ENCODE results near the gene C12orf42. TPM values are rescaled to one million over a fixed set of nuclear protein-coding genes. Genes with fewer than 3 reads are reported as not detected.

Gene C12orf42
- total RNA-seq, 3 donors from 2014 or later = 0.46 to 0.50 (median 0.49) TPM

DNA sequence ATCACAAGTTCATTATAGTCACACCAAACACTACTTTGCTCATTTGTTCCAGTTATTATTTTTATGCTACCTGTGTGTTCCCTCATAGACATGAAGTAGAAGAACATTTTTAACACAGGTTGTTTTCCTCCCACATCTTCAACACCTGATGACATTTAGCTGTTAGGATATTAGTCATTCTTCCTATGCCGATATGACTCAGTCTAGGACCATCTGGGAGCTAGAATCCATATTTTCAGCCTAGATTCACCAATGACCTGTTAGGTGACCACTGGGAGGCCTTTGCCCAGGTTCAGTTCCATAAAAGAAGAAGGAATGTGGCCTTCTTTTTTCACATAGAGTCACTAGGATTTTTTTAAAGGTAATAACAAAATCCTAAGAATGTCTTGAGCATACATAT, 222.8 kb downstream of the C12orf42 start:
- Mint-ChIP-seq H3K4me3 (no peak overlapping the region), H3K27me3 (ENCODE audit: low read depth) (no peaks in the 10 kb centered on the region), H3K36me3 (ENCODE audit: insufficient read depth) (no peaks in the 10 kb centered on the region), H3K9me3 (no peaks in the 10 kb centered on the region), H3K4me1 (ENCODE audit: low read depth) (peaks cover 11% of the 10 kb centered on the region)
- no peak for ATAC-seq
- no peak for DNase-seq

DNA sequence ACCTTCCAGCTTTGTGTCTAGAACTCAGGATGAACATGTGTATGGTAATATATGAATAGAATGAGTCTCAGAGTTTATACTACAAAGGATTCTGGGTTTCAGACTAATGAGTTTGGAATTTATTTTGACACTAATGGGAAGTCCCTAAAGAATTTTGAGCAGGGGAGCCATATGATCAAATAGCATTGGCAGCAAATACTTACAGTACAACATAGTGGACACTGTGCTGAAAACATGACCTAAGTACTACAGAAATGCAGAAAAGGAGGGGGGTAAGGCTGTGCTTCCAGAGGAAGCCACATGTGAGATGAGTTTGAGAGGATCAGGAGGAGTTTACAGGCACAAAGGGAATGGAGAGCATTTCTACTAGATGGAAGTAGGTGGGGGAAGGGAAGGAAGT, 225.8 kb downstream of the C12orf42 start:
- Mint-ChIP-seq H3K27me3 (ENCODE audit: low read depth) (no peaks in the 10 kb centered on the region), H3K36me3 (ENCODE audit: insufficient read depth) (no peaks in the 10 kb centered on the region)

DNA sequence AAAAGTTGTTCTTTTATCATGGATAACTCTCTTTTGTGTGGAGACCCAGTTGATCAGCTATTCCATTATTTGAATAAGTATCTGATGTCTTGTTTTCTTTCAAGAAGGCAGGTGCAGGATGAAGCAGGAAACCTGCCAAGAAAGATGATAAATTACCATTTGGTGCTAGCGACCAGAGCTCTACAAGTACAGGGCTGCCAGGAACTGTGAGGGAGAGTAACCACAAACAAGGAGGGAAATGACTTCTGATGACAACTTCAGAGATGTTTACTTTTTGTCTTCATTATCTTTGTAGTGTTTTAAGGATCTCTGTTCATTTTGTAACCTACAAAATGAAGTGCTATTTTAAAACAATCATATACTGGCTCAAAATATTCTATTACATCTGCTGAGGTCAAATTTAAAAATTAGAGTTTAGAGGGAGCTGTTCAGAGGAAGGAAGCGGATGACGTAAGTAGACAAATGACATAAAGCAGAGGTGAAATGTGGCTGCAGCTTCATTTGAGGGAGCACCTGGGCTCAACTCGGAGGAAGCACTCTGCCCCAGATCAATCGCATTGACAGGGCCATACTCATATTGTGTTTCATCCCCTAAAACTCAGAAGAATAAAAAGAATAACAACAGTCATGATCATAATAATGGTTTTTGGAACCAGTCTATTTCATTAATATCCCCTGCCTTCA, 226.8 kb downstream of the C12orf42 start:
- no peak for DNase-seq
- peak; percentile 37 to 48 for ATAC-seq
- Mint-ChIP-seq H3K4me1 (ENCODE audit: low read depth) (peaks cover 11% of the 10 kb centered on the region), H3K4me3 (no peak overlapping the region), H3K9me3 (no peaks in the 10 kb centered on the region), H3K27me3 (ENCODE audit: low read depth) (no peaks in the 10 kb centered on the region), H3K36me3 (ENCODE audit: insufficient read depth) (no peaks in the 10 kb centered on the region)

More for the DNA sequence above, 225.8 kb downstream of the C12orf42 start:
- Mint-ChIP-seq H3K4me3 (no peak overlapping the region), H3K9me3 (no peaks in the 10 kb centered on the region), H3K4me1 (ENCODE audit: low read depth) (peaks cover 11% of the 10 kb centered on the region)
- ATAC-seq (no peak), DNase-seq (no peak)

DNA sequence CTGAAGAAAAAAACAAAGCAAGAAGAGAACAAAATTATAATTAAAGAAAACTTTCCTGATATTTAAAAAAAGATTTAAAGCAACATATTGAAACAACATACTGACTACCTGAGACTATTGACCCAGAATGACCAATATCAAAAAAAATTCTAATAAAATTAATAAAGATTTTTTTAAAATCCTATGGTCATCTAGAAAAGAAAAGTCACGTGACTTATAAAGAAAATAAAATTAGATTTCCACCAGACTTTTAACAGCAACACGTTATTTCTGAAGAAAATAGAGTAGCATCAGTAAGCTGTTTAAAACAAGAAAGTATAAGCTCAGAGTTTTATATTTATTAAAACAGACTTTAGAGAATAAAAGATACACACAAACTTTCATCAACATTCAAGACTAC, 238.0 kb downstream of the C12orf42 start:
- no peak for DNase-seq
- no peak for ATAC-seq
- Mint-ChIP-seq H3K9me3 (no peaks in the 10 kb centered on the region), H3K4me1 (ENCODE audit: low read depth) (no peaks in the 10 kb centered on the region), H3K36me3 (ENCODE audit: insufficient read depth) (no peaks in the 10 kb centered on the region), H3K27me3 (ENCODE audit: low read depth) (no peaks in the 10 kb centered on the region), H3K4me3 (no peak overlapping the region)

Other genes starting within 250 kb of the C12orf42 start
- gene STAB2, start 91.3 kb upstream of the C12orf42 start, total RNA-seq = not detected

Data from activated T-cell treated with anti-CD3 and anti-CD28 coated beads, Interleukin-2, amount 50 U/mL, for 4 hours (primary cell).